MM.1S (cell line): Measurements from ENCODE around the gene TSEN2.
"Not testable (repeated sequence)": the region's sequence is repeated elsewhere in the genome, so short reads cannot be mapped to it uniquely, and the experiment has no call there.

Source experiments
- DNase-seq: peaks from one replicate; pipeline ENCODE4 v3.0.0-alpha.2; 2015
- H2AFZ ChIP-seq: fragments of 300-600 bp; sonication (generic); 2 replicates; pipeline ENCODE4 v1.6.0; 2016; ENCODE audit warnings: antibody characterized with exemption, low read length
- H3F3A ChIP-seq: fragments of 300-600 bp; sonication (generic); 2 replicates; pipeline ENCODE4 v1.6.1; 2016; ENCODE audit warnings: mild to moderate bottlenecking, antibody characterized with exemption, low read length, moderate library complexity, mixed read lengths; ENCODE audit not compliant: insufficient read depth
- H3K27ac ChIP-seq: fragments of 300-600 bp; sonication (generic); 2 replicates; pipeline ENCODE4 v1.5.1; 2016; ENCODE audit warnings: mild to moderate bottlenecking, low read length
- H3K27me3 ChIP-seq: fragments of 300-600 bp; sonication (generic); replicated peaks from 2 replicates; pipeline ENCODE4 v1.6.0; 2016; ENCODE audit warnings: low read length; ENCODE audit not compliant: insufficient read depth
- H3K36me3 ChIP-seq: fragments of 300-600 bp; sonication (generic); replicated peaks from 2 replicates; pipeline ENCODE4 v1.6.1; 2016; ENCODE audit warnings: mild to moderate bottlenecking, low read length, mixed read lengths; ENCODE audit not compliant: insufficient read depth
- H3K4me1 ChIP-seq: fragments of 300-600 bp; sonication (generic); 2 replicates; pipeline ENCODE4 v1.6.1; 2016; ENCODE audit warnings: low read length, mixed read lengths
- H3K4me2 ChIP-seq: fragments of 300-600 bp; sonication (generic); 2 replicates; pipeline ENCODE4 v1.6.0; 2016; ENCODE audit warnings: low read depth, low read length
- H3K4me3 ChIP-seq: fragments of 300-600 bp; sonication (generic); 2 replicates; pipeline ENCODE4 v1.5.1; 2016; ENCODE audit warnings: low read length, mixed read lengths
- H3K79me2 ChIP-seq: fragments of 300-600 bp; sonication (generic); 2 replicates; pipeline ENCODE4 v1.6.1; 2016; ENCODE audit warnings: mixed run types, low read length, mixed read lengths
- H3K9ac ChIP-seq: fragments of 300-600 bp; sonication (generic); 2 replicates; pipeline ENCODE4 v1.6.1; 2016; ENCODE audit warnings: low read length, mixed read lengths
- H3K9me2 ChIP-seq: fragments of 300-600 bp; sonication (generic); replicated peaks from 2 replicates; pipeline ENCODE4 v1.6.1; 2016; ENCODE audit warnings: mild to moderate bottlenecking, low read length, mixed read lengths; ENCODE audit not compliant: insufficient read depth
- H3K9me3 ChIP-seq: fragments of 300-600 bp; sonication (generic); replicated peaks from 2 replicates; pipeline ENCODE4 v1.6.1; 2016; ENCODE audit warnings: mild to moderate bottlenecking, low read length, mixed read lengths; ENCODE audit not compliant: insufficient read depth
- H4K20me1 ChIP-seq: fragments of 300-600 bp; sonication (generic); 2 replicates; pipeline ENCODE4 v1.6.1; 2016; ENCODE audit warnings: mild to moderate bottlenecking, low read length, moderate library complexity, mixed read lengths; ENCODE audit not compliant: insufficient read depth
- EZH2 ChIP-seq: fragments of 300-600 bp; sonication (generic); optimal IDR thresholded peaks from 2 replicates; pipeline ENCODE3; 2017; ENCODE audit warnings: low read depth, mild to moderate bottlenecking, antibody characterized with exemption, low read length, mixed read lengths
- EZH2phosphoT487 ChIP-seq: fragments of 300-600 bp; sonication (generic); IDR thresholded peaks from 2 replicates; pipeline ENCODE4 v1.6.1; 2018; ENCODE audit warnings: antibody characterized with exemption, low read length
- TF ChIP-seq, protein P1 (sequence below): fragments of 300-600 bp; sonication (generic); IDR thresholded peaks from 2 replicates; pipeline ENCODE4 v1.5.1; 2016; ENCODE audit warnings: antibody characterized with exemption, low read length, mixed read lengths

Gene TSEN2

DNA sequence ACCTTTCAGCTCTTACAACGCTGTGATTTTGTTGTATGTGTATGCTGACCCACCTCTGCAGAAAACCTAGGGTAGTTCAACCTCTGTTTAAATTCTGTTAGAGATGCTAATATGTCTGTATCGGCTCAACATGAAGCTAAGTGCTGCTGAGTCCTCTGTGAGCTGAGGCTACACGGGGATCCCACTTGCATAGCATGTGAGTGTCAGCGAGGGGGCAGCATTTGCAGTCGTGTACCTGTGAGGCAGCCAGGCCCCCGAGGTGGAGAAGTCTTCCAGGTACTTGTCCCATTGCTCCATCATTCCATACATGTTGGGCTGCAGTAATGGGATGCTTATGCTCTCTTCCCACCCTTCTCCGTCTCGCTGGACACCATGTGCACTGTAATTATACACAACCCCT, 57.3 kb downstream of the TSEN2 start:
- no peaks in the 10 kb centered on the region for H3K79me2 ChIP-seq
- H3F3A ChIP-seq: peaks cover 7% of the 10 kb centered on the region
- no peaks in the 10 kb centered on the region for H3K9me2 ChIP-seq
- no peaks in the 10 kb centered on the region for H3K9me3 ChIP-seq
- no peaks in the 10 kb centered on the region for H4K20me1 ChIP-seq
- no peak overlapping the region for H3K9ac ChIP-seq
- no peak overlapping the region for H3K4me2 ChIP-seq
- no peaks in the 10 kb centered on the region for H3K27me3 ChIP-seq
- H3K4me3 ChIP-seq: no peak overlapping the region
- H3K36me3 ChIP-seq: no peaks in the 10 kb centered on the region; the same call in 1 of the 2 replicates
- DNase-seq: no peak
- TF ChIP-seq, protein P1, sequence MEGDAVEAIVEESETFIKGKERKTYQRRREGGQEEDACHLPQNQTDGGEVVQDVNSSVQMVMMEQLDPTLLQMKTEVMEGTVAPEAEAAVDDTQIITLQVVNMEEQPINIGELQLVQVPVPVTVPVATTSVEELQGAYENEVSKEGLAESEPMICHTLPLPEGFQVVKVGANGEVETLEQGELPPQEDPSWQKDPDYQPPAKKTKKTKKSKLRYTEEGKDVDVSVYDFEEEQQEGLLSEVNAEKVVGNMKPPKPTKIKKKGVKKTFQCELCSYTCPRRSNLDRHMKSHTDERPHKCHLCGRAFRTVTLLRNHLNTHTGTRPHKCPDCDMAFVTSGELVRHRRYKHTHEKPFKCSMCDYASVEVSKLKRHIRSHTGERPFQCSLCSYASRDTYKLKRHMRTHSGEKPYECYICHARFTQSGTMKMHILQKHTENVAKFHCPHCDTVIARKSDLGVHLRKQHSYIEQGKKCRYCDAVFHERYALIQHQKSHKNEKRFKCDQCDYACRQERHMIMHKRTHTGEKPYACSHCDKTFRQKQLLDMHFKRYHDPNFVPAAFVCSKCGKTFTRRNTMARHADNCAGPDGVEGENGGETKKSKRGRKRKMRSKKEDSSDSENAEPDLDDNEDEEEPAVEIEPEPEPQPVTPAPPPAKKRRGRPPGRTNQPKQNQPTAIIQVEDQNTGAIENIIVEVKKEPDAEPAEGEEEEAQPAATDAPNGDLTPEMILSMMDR: no peak
- no peak for TF ChIP-seq EZH2
- TF ChIP-seq EZH2phosphoT487: no peak
- H3K4me1 ChIP-seq: peaks cover 15% of the 10 kb centered on the region
- no peak overlapping the region for H2AFZ ChIP-seq
- peak overlapping the region; percentile 48; the same call in 1 of the 2 replicates for H3K27ac ChIP-seq

DNA sequence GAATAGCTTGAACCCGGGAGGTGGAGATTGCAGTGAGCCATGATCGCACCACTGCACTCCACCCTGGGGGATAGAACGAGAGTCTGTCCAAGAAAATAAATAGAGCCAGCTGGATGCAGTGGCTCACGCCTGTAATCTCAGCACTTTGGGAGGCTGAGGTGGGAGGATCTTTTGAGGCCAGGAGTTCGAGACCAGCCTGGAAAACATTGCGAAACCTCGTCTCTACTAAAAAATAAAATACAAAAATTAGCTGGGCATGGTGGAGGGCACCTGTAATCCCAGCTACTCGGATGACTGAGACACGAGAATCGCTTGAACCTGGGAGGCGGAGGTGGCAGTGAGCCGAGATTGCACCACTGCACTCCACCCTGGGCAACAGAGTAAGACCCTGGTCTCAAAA, 59.2 kb downstream of the TSEN2 start:
- H3K27ac ChIP-seq, H3K4me3 ChIP-seq, H3F3A ChIP-seq, H3K9me3 ChIP-seq, H2AFZ ChIP-seq, H3K79me2 ChIP-seq, DNase-seq, H3K27me3 ChIP-seq, H3K9ac ChIP-seq, H3K9me2 ChIP-seq, H4K20me1 ChIP-seq, H3K4me2 ChIP-seq, H3K36me3 ChIP-seq: not testable (repeated sequence)
- peaks cover 15% of the 10 kb centered on the region for H3K4me1 ChIP-seq

DNA sequence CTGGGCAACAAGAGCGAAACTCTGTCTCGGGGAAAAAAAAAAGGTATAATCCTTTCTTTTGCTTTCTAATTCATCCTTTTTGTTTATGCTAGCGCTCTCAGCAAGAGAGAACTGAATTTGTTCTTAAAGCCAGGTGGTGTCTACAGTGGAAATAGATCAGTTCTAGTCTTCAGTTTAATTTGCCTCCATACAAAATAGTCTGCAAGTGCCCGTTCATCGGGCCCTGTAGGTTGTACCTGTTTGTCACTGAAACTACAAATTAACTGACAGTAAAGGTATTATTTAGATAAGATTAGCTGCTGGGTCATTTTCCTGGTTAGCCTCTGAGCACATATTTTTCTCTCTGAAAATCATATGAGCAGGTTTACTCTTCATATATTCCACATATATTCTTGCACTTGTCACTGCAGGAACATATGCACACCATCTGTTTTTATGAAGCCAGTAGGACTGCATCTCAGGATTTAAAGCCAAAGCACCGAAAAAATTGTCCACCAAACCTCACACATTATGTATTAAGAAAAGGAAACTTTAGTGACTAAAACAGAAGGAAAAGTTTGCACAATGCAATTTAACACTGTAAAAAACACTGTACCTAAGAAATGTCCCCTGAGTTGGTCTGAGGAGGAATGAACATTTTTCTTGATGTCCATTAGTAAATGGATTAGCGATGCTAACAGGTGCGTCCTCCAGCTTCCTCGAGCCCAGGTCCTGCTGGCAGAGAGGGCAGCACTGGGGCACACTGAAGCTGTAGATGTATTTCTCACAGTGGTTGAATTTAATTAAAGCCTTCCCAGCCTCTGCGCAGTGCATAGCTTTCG, 60.6 kb downstream of the TSEN2 start:
- Histone ChIP-seq H3K4me3 (no peak overlapping the region), H3F3A (peaks cover 7% of the 10 kb centered on the region), H3K9me2 (no peaks in the 10 kb centered on the region), H3K27ac (no peak overlapping the region), H3K27me3 (no peaks in the 10 kb centered on the region), H3K4me1 (peaks cover 15% of the 10 kb centered on the region), H4K20me1 (no peaks in the 10 kb centered on the region), H3K36me3 (no peaks in the 10 kb centered on the region; the same call in 1 of the 2 replicates), H3K79me2 (no peaks in the 10 kb centered on the region), H2AFZ (no peak overlapping the region), H3K9me3 (no peaks in the 10 kb centered on the region), H3K9ac (no peak overlapping the region), H3K4me2 (no peak overlapping the region)
- TF ChIP-seq, protein P1: no peak
- TF ChIP-seq EZH2: no peak
- TF ChIP-seq EZH2phosphoT487: no peak
- DNase-seq: no peak

DNA sequence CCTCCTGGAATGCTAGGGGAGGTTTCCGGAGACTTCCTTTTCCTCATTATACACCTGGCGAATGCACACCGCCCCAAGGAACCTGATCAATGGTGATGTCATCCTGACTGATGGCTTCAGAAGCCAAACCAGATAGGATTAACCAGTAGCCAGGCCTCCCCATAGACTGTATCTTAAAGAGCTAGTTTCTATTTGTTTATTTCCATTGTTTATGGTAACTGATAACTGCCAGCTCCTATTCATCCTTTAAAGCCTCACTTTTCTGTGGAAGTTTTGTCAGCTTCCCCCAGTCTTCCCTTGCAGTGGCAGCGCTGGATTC, 61.2 kb downstream of the TSEN2 start, which contains the start of gene MKRN2OS:
Gene MKRN2OS (minus strand): TSS at position 27 of the 319 bp plus-strand sequence. CDS start 35 bp downstream, outside the sequence.
- no peaks in the 10 kb centered on the region; the same call in 1 of the 2 replicates for H3K36me3 ChIP-seq
- no peaks in the 10 kb centered on the region for H4K20me1 ChIP-seq
- no peak within 1 kb of the TSS for H3K27ac ChIP-seq
- H3F3A ChIP-seq: peaks cover 7% of the 10 kb centered on the region
- DNase-seq: no peak
- TF ChIP-seq EZH2phosphoT487: no peak
- TF ChIP-seq, protein P1: no peak
- no peak for TF ChIP-seq EZH2
- no peaks in the 10 kb centered on the region for H3K9me2 ChIP-seq
- H3K4me2 ChIP-seq: no peak within 1 kb of the TSS
- H3K27me3 ChIP-seq: no peaks in the 10 kb centered on the region
- no peak within 1 kb of the TSS for H3K4me3 ChIP-seq
- H3K79me2 ChIP-seq: no peaks in the 10 kb centered on the region
- H3K9ac ChIP-seq: no peak within 1 kb of the TSS
- H3K9me3 ChIP-seq: no peaks in the 10 kb centered on the region
- H2AFZ ChIP-seq: no peak within 1 kb of the TSS
- H3K4me1 ChIP-seq: peaks cover 15% of the 10 kb centered on the region
